ENCODE results near the gene P3R3URF. TPM values are rescaled to one million over a fixed set of nuclear protein-coding genes. Genes with fewer than 3 reads are reported as not detected.

P3R3URF gene
- total and polyA plus RNA-seq, 2 donors (not counting 3 experiments of a cell fraction or from before 2014, with no cell fraction given) = not detected

- BruUV-seq (replicated peaks) = no TSS peak
- peaks cover 0 to 9% of the 10 kb centered on the region in 2 experiments for H3K36me3 ChIP-seq (ENCODE audit: control insufficient read depth in 2 of 2, extremely low read depth in 1 of 2, insufficient read depth in 2 of 2, low read length in 2 of 2)
- peak overlapping the region; percentile 77 for H2AFZ ChIP-seq (ENCODE audit: low read depth, low read length)
- H3K27ac ChIP-seq (ENCODE audit: insufficient read depth, low read depth, low read length) = no peak overlapping the region
- H3K4me3 ChIP-seq (replicated peaks in 1 of 3; ENCODE audit: insufficient read depth in 1 of 3, low read depth in 1 of 3, low read length in 3 of 3) = peak overlapping the region; percentile 26 to 88 (median 64)
- dilution Hi-C loops (cut with MboI; ENCODE audit: extremely low pct_ligation_motif_present, low sequenced_read_pairs) (loop anchor here (25.0 kb wide), 1 partner anchor 160 kb away; no protein-coding TSS in a partner anchor), intact Hi-C loops (cut with micrococcal nuclease) (no loop called here)
- CTCF ChIA-PET = interaction anchor here (6.4 kb wide), 1 partner anchor 27 kb away, joined by 35 read pairs; no protein-coding TSS in a partner anchor
- DNase-seq (ENCODE audit: low read depth, low spot score) (no peak), FAIRE-seq (no peak)
- no peaks in the 10 kb centered on the region for H3K79me2 ChIP-seq (ENCODE audit: control insufficient read depth, insufficient read depth, low read length)
- TF ChIP-seq POLR2A (IDR thresholded peaks at IDR 0.05; ENCODE audit: low read depth, low read length) (no peak), JUN (IDR thresholded peaks at IDR 0.05; ENCODE audit: borderline replicate concordance, insufficient read depth, insufficient read length, low read depth) (no peak), POLR2AphosphoS5 (IDR thresholded peaks at IDR 0.05; ENCODE audit: insufficient read depth, low read depth, low read length) (no peak), FOS (IDR thresholded peaks at IDR 0.05; ENCODE audit: borderline replicate concordance, insufficient read depth, low read length) (no peak), MYC (IDR thresholded peaks at IDR 0.05; ENCODE audit: low read depth, low read length) (no peak), EZH2 (IDR thresholded peaks at IDR 0.05; ENCODE audit: borderline replicate concordance, low read depth, low read length, severe bottlenecking) (no peak), GATA2 (IDR thresholded peaks at IDR 0.05; ENCODE audit: insufficient read depth, insufficient read length, low read depth, low read length) (no peak)
- TF ChIP-seq, protein P1, sequence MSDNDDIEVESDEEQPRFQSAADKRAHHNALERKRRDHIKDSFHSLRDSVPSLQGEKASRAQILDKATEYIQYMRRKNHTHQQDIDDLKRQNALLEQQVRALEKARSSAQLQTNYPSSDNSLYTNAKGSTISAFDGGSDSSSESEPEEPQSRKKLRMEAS (IDR thresholded peaks at IDR 0.05; ENCODE audit: insufficient read depth, insufficient read length) = no peak
- TF ChIP-seq, protein P2, sequence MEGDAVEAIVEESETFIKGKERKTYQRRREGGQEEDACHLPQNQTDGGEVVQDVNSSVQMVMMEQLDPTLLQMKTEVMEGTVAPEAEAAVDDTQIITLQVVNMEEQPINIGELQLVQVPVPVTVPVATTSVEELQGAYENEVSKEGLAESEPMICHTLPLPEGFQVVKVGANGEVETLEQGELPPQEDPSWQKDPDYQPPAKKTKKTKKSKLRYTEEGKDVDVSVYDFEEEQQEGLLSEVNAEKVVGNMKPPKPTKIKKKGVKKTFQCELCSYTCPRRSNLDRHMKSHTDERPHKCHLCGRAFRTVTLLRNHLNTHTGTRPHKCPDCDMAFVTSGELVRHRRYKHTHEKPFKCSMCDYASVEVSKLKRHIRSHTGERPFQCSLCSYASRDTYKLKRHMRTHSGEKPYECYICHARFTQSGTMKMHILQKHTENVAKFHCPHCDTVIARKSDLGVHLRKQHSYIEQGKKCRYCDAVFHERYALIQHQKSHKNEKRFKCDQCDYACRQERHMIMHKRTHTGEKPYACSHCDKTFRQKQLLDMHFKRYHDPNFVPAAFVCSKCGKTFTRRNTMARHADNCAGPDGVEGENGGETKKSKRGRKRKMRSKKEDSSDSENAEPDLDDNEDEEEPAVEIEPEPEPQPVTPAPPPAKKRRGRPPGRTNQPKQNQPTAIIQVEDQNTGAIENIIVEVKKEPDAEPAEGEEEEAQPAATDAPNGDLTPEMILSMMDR (IDR thresholded peaks at IDR 0.05; ENCODE audit: extremely low read depth in 1 of 2, insufficient read depth in 1 of 2, low read depth in 1 of 2, low read length in 2 of 2) = no peak
- H4K20me1 ChIP-seq (replicated peaks; ENCODE audit: control insufficient read depth, extremely low read depth, insufficient read depth, low read length) = no peaks in the 10 kb centered on the region
- H3K27me3 ChIP-seq (ENCODE audit: control insufficient read depth in 2 of 2, insufficient read depth in 2 of 2, low read length in 2 of 2) = no peaks in the 10 kb centered on the region
- peak overlapping the region; percentile 65 for H3K4me2 ChIP-seq (ENCODE audit: insufficient read depth, low read length)
- POLR2A ChIA-PET = no interaction called here
- H3K9ac ChIP-seq (replicated peaks; ENCODE audit: extremely low read depth, insufficient read depth, low read length) = peak overlapping the region; percentile 64
- no peaks in the 10 kb centered on the region for H3K9me1 ChIP-seq (replicated peaks; ENCODE audit: control insufficient read depth, extremely low read depth, insufficient read depth, low read length)
- H3K9me3 ChIP-seq (replicated peaks; ENCODE audit: control insufficient read depth, insufficient read depth, low read length) = no peaks in the 10 kb centered on the region
- peaks cover 8% of the 10 kb centered on the region for H3K4me1 ChIP-seq (ENCODE audit: control insufficient read depth, extremely low read depth, insufficient read depth, low read length)
Measured at GRCh38 chr1:46197560-46197963, 21.3 kb upstream of the P3R3URF start.
